ENCODE results near the gene KLK2.
A peak's percentile ranks its signal among the peaks of the same experiment; 100 is the strongest.
"Not testable (repeated sequence)": the region's sequence is repeated elsewhere in the genome, so short reads cannot be mapped to it uniquely, and the experiment has no call there.

KLK2 gene

GRCh38 chr19:50894478-50895356, 21.5 kb downstream of the KLK2 start:
- no peak for DNase-seq (ENCODE audit: low spot score)

- not testable (repeated sequence) for DNase-seq (ENCODE audit: low spot score)
Observed at GRCh38 chr19:50896089-50896590, 22.9 kb downstream of the KLK2 start.

GRCh38 chr19:50896591-50897190, 23.5 kb downstream of the KLK2 start:
- DNase-seq (ENCODE audit: low spot score), result no peak

GRCh38 chr19:50897191-50897607, 24.0 kb downstream of the KLK2 start:
- no peak for DNase-seq (ENCODE audit: low spot score)

- no peak for DNase-seq (ENCODE audit: low spot score)
Observed at GRCh38 chr19:50897612-50898011, 24.4 kb downstream of the KLK2 start.

GRCh38 chr19:50898018-50898417, 24.8 kb downstream of the KLK2 start:
- no peak for DNase-seq (ENCODE audit: low spot score)

- no peak for DNase-seq (ENCODE audit: low spot score)
Observed at GRCh38 chr19:50899569-50899968, 26.3 kb downstream of the KLK2 start.

- DNase-seq (ENCODE audit: low spot score), result no peak
Observed at GRCh38 chr19:50902640-50903039, 29.4 kb downstream of the KLK2 start.

- no peak for DNase-seq (ENCODE audit: low spot score)
Observed at GRCh38 chr19:50906217-50906616, 33.0 kb downstream of the KLK2 start.

- no peak for DNase-seq (ENCODE audit: low spot score)
Observed at GRCh38 chr19:50908336-50908735, 35.1 kb downstream of the KLK2 start.

- DNase-seq (ENCODE audit: low spot score), result no peak
Observed at GRCh38 chr19:50909240-50910070, 36.2 kb downstream of the KLK2 start.

- no peak for DNase-seq (ENCODE audit: low spot score)
Observed at GRCh38 chr19:50910722-50911121, 37.5 kb downstream of the KLK2 start.

GRCh38 chr19:50911206-50912101, 38.2 kb downstream of the KLK2 start, which contains the start of gene KLK4:
Gene KLK4, minus strand, starts transcription at chr19:50911395. Its CDS starts 657 bp downstream, at chr19:50910738.
- DNase-seq (ENCODE audit: low spot score), result no peak

- DNase-seq (ENCODE audit: low spot score), result no peak
Observed at GRCh38 chr19:50912102-50912599, 38.9 kb downstream of the KLK2 start.

- no peak for DNase-seq (ENCODE audit: low spot score)
Observed at GRCh38 chr19:50912727-50913716, 39.8 kb downstream of the KLK2 start.

GRCh38 chr19:50916069-50916468, 42.8 kb downstream of the KLK2 start:
- DNase-seq (ENCODE audit: low spot score), result no peak

- no peak for DNase-seq (ENCODE audit: low spot score)
Observed at GRCh38 chr19:50921426-50922316, 48.4 kb downstream of the KLK2 start.

- DNase-seq (ENCODE audit: low spot score), result peak; percentile 73
Observed at GRCh38 chr19:50922317-50922853, 49.1 kb downstream of the KLK2 start.
